Hepatocyte (in vitro differentiated cells): ENCODE results near the gene SV2C. TPM values are rescaled to one million over a fixed set of nuclear protein-coding genes. Genes with fewer than 3 reads are reported as not detected.
"Not testable (repeated sequence)": the region's sequence is repeated elsewhere in the genome, so short reads cannot be mapped to it uniquely, and the experiment has no call there.

Experiments
- DNase-seq: peaks from one replicate; pipeline ENCODE4 v3.0.0-alpha.2; 2016; ENCODE audit warnings: low spot score
- H2AFZ ChIP-seq: fragments of 200-600 bp; sonication (generic); 2 replicates; pipeline ENCODE4 v1.6.0; 2016; ENCODE audit warnings: antibody characterized with exemption, mild to moderate bottlenecking
- H3K27ac ChIP-seq: fragments of 200-600 bp; sonication (generic); 2 replicates; pipeline ENCODE4 v1.5.1; 2016; ENCODE audit warnings: mild to moderate bottlenecking
- H3K27me3 ChIP-seq: fragments of 200-600 bp; sonication (generic); 2 replicates; pipeline ENCODE4 v1.6.1; 2016
- H3K36me3 ChIP-seq: fragments of 200-600 bp; sonication (generic); replicated peaks from 2 replicates; pipeline ENCODE4 v1.5.1; 2016; ENCODE audit warnings: low read depth; ENCODE audit not compliant: insufficient read depth
- H3K4me1 ChIP-seq: fragments of 200-600 bp; sonication (generic); 2 replicates; pipeline ENCODE4 v1.5.1; 2016; ENCODE audit warnings: mild to moderate bottlenecking, moderate library complexity; ENCODE audit not compliant: insufficient read depth
- H3K4me2 ChIP-seq: fragments of 200-600 bp; sonication (generic); 2 replicates; pipeline ENCODE4 v1.6.0; 2016
- H3K4me3 ChIP-seq: fragments of 200-600 bp; sonication (generic); 2 replicates; pipeline ENCODE4 v1.5.1; 2016; ENCODE audit warnings: mild to moderate bottlenecking
- H3K79me2 ChIP-seq: fragments of 200-600 bp; sonication (generic); 2 replicates; pipeline ENCODE4 v1.6.0; 2017; ENCODE audit warnings: mild to moderate bottlenecking
- H3K9me2 ChIP-seq: fragments of 200-600 bp; sonication (generic); replicated peaks from 2 replicates; pipeline ENCODE4 v1.6.0; 2017; ENCODE audit warnings: mild to moderate bottlenecking; ENCODE audit not compliant: insufficient read depth
- H3K9me3 ChIP-seq: fragments of 200-600 bp; sonication (generic); 2 replicates; pipeline ENCODE4 v1.5.1; 2016; ENCODE audit warnings: low read depth, mild to moderate bottlenecking
- H4K20me1 ChIP-seq: fragments of 200-600 bp; sonication (generic); 2 replicates; pipeline ENCODE4 v1.6.0; 2016; ENCODE audit warnings: mild to moderate bottlenecking; ENCODE audit not compliant: insufficient read depth, poor library complexity, severe bottlenecking
- CTCF ChIP-seq: fragments of 200-600 bp; sonication (generic); IDR thresholded peaks from 2 replicates; pipeline ENCODE4 v1.5.1; 2016; ENCODE audit warnings: antibody characterized with exemption, mild to moderate bottlenecking; ENCODE audit not compliant: poor library complexity
- EZH2 ChIP-seq: fragments of 200-600 bp; sonication (generic); IDR thresholded peaks from 2 replicates; pipeline ENCODE4 v1.6.1; 2016; ENCODE audit warnings: antibody characterized with exemption, mild to moderate bottlenecking, borderline replicate concordance
- EZH2phosphoT487 ChIP-seq: fragments of 200-600 bp; sonication (generic); IDR thresholded peaks from one replicate; pipeline ENCODE4 v1.6.1; 2018; ENCODE audit warnings: antibody characterized with exemption, mild to moderate bottlenecking, low read depth, moderate library complexity; ENCODE audit not compliant: unreplicated experiment, severe bottlenecking
- WGBS: methylation state at CpG from one replicate; pipeline ENCODE4 v1.1.6; 2016; ENCODE audit warnings: low lambda C conversion rate; ENCODE audit errors: missing lambda C conversion rate; 5-methylcytosine and 5-hydroxymethylcytosine counted together
- polyA plus RNA-seq: library from polyadenylated mRNA; unstranded; fragments of >200 nt; fragmentation: Nextera tagmentation; extraction: Ambion mirVana; gene quantifications from 2 replicates; pipeline ENCODE4 v1.2.1, GENCODE V29; 2016
- total RNA-seq: library from RNA; depleted of rRNA; stranded (reverse); fragments of >200 nt; gene quantifications from 2 replicates; pipeline ENCODE4 v1.2.3, GENCODE V29; 2014

Gene SV2C
- total and polyA plus RNA-seq, 2 experiments from 2014 or later = under 0.01 to 0.05 TPM

DNA sequence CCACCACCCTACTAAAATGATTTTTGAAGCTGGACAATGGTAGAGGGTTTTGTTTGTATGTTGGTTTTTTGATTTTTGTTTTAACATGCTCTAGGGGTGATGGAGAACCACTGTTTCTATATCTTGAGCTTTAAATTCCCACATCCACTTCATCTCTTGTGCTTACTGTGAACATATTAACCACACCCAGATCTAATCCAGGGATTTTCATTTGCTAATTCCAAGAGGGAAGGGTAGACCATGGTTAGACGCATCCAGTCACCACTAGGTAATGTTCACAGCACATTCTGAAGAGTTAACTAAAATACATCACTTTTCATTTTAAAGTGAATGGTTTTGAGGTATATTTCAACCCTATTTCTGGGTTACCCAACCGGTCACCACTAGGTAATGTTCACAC, 283.4 kb downstream of the SV2C start:
- WGBS = 97% methylated on average over 2 of the region's 2 CpGs
- no peak for TF ChIP-seq EZH2
- no peak for TF ChIP-seq CTCF
- TF ChIP-seq EZH2phosphoT487 = no peak
- Histone ChIP-seq H3K4me1 (peaks cover 1% of the 10 kb centered on the region), H3K4me2 (no peak overlapping the region), H3K36me3 (no peaks in the 10 kb centered on the region), H4K20me1 (no peaks in the 10 kb centered on the region), H3K4me3 (no peak overlapping the region), H2AFZ (no peak overlapping the region), H3K27ac (no peak overlapping the region), H3K27me3 (no peaks in the 10 kb centered on the region), H3K9me3 (no peaks in the 10 kb centered on the region), H3K9me2 (no peaks in the 10 kb centered on the region), H3K79me2 (no peaks in the 10 kb centered on the region)
- DNase-seq = no peak

DNA sequence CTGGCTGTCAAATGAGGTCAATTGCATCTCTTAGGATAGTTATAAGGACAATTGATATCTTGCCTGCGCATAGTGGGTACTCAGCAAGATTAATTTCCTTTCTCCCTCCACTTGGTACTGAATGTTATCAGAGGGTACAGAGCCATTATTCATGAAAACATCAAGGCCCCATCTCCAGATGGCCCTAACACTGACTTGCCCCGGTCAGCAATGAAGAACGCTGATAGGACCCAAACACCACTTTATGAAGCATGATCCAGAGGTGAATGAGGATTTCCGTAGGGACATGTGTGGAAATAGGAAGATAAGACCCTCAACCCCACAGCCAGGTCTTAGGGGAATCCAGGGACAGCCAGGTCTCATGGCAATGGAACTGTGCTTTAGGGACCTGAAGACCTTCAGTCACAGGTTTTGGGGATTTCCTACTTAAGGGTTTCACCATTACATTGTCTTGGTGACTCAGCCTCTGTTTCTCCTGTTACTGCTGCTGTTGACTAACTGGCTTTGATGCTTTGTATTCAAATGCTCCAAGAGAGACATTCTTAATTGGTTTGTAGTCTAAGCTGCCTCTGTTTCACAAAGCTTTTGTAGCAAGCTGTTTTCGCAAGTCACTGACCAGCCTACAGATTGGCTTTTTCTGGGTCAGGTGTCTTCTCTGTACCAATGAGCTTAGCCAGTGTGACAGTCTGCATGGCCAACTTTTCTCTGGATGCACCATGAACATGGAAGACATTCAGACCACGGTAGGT, 284.6 kb downstream of the SV2C start:
- DNase-seq = no peak
- Histone ChIP-seq H3K4me2 (no peak overlapping the region), H3K9me3 (no peaks in the 10 kb centered on the region), H3K9me2 (no peaks in the 10 kb centered on the region), H3K79me2 (no peaks in the 10 kb centered on the region), H2AFZ (no peak overlapping the region), H3K36me3 (no peaks in the 10 kb centered on the region), H3K27ac (no peak overlapping the region), H3K4me1 (peaks cover 11% of the 10 kb centered on the region), H3K4me3 (no peak overlapping the region), H4K20me1 (no peaks in the 10 kb centered on the region), H3K27me3 (no peaks in the 10 kb centered on the region)
- WGBS = 96% methylated on average over 6 of the region's 6 CpGs
- no peak for TF ChIP-seq EZH2phosphoT487
- TF ChIP-seq CTCF = no peak
- no peak for TF ChIP-seq EZH2

DNA sequence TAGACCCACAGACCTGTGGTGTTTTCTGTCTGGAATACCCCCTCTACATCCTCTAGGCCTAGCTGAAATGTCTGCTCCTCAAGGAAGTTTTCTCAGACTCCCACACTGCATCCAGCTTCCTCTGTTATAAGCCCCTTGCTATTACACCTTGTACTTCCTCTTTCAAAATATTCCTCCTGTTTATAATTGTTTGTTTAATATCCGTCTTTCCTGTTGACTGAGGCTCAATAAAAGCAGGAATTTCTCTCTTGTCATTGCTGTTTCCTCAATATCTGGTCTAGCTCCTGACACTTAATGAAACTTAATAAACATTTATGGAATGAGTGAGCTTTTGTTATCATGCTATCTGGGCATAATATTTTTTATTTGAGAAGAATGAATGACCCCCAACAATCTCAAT, 285.8 kb downstream of the SV2C start:
- H4K20me1 ChIP-seq = no peaks in the 10 kb centered on the region
- H3K27ac ChIP-seq = no peak overlapping the region
- no peak for DNase-seq
- H3K9me3 ChIP-seq = no peaks in the 10 kb centered on the region
- H3K4me3 ChIP-seq = no peak overlapping the region
- no peak overlapping the region for H2AFZ ChIP-seq
- H3K4me2 ChIP-seq = no peak overlapping the region
- no peaks in the 10 kb centered on the region for H3K27me3 ChIP-seq
- WGBS = 52% methylated on average over 1 of the region's 1 CpG
- peaks cover 13% of the 10 kb centered on the region for H3K4me1 ChIP-seq
- TF ChIP-seq EZH2 = no peak
- TF ChIP-seq CTCF = no peak
- no peak for TF ChIP-seq EZH2phosphoT487
- no peaks in the 10 kb centered on the region for H3K79me2 ChIP-seq
- no peaks in the 10 kb centered on the region for H3K9me2 ChIP-seq
- H3K36me3 ChIP-seq = no peaks in the 10 kb centered on the region

- H3K9me3 ChIP-seq, H4K20me1 ChIP-seq, H2AFZ ChIP-seq, H3K27me3 ChIP-seq, DNase-seq, H3K4me3 ChIP-seq, H3K9me2 ChIP-seq, H3K36me3 ChIP-seq, H3K4me2 ChIP-seq, H3K79me2 ChIP-seq, H3K27ac ChIP-seq: not testable (repeated sequence)
- WGBS = 100% methylated on average over 3 of the region's 8 CpGs
- H3K4me1 ChIP-seq = peaks cover 13% of the 10 kb centered on the region
Observed at GRCh38 chr5:76369668-76370067, 286.5 kb downstream of the SV2C start.
